Measurements from ENCODE around the gene PLA2G4B.

DNA sequence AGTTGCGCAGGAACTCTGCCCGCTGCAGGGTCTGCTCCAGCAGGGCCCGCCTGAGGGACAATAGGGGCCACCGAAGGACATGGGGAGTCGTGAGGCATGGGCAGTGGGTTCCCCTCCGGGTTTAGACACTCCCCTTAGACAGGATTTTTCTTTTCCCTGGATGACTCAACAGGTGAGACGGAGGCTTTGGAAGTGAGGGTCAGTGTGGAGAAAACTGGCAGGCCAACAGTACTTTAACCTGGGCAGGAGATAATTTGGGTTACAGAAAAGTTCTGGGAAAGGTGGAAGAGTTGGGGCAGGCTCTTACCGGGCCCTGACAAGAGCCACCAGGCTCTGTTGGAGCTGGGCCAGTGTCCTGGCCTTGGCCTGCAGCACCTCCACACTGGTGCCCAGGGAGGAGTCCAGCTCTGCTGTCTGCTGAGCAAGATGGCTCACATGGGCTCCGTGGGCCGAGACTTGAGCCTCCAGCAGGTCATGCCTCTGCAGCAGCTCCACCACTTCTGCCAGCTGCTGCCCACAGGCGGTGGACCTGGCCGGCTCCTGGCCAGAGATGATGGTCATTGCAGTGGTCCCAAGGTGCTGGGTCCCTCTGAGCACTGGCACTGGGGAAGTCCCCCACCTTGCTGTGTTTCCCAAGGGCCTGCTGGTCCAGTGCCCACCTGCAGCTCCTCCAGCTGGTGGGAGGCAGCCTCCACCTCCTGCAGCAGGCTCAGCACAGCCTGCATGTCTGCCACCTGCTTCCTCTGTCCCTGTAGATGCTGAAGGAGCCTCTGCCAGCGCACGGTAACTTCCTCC, 44.2 kb downstream of the PLA2G4B start:
- TF ChIP-seq POLR2A (IDR thresholded peaks at IDR 0.05) = no peak
- TF ChIP-seq, protein P1, sequence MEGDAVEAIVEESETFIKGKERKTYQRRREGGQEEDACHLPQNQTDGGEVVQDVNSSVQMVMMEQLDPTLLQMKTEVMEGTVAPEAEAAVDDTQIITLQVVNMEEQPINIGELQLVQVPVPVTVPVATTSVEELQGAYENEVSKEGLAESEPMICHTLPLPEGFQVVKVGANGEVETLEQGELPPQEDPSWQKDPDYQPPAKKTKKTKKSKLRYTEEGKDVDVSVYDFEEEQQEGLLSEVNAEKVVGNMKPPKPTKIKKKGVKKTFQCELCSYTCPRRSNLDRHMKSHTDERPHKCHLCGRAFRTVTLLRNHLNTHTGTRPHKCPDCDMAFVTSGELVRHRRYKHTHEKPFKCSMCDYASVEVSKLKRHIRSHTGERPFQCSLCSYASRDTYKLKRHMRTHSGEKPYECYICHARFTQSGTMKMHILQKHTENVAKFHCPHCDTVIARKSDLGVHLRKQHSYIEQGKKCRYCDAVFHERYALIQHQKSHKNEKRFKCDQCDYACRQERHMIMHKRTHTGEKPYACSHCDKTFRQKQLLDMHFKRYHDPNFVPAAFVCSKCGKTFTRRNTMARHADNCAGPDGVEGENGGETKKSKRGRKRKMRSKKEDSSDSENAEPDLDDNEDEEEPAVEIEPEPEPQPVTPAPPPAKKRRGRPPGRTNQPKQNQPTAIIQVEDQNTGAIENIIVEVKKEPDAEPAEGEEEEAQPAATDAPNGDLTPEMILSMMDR (IDR thresholded peaks at IDR 0.05 in 4 of 5, conservative IDR thresholded peaks at IDR 0.05 in 1 of 5) = no peak
